HepG2 (cell line): ENCODE measurements around the gene BAIAP2L1. TPM values are rescaled to one million over a fixed set of nuclear protein-coding genes. Genes with fewer than 3 reads are reported as not detected.
A peak's percentile ranks its signal among the peaks of the same experiment; 100 is the strongest.

Experiments
- ADNP ChIP-seq: sonication (generic); formaldehyde crosslinking; IDR thresholded peaks from 2 replicates; pipeline ENCODE4 v1.4.0; 2020; ENCODE audit warnings: missing genetic modification reagents
- BHLHE40 ChIP-seq: IDR thresholded peaks from 2 replicates; pipeline ENCODE4 v1.6.1; 2011; ENCODE audit warnings: low read length, improper control_type of control experiment
- E2F5 ChIP-seq: sonication (generic); formaldehyde crosslinking; conservative IDR thresholded peaks from 2 replicates; pipeline ENCODE4 v1.4.0; 2020; ENCODE audit warnings: missing genetic modification reagents
- FOXO1 ChIP-seq: sonication (generic); formaldehyde crosslinking; IDR thresholded peaks from 2 replicates; pipeline ENCODE4 v1.4.0; 2020; ENCODE audit warnings: missing genetic modification reagents
- GATAD2A ChIP-seq: IDR thresholded peaks from 2 replicates; pipeline ENCODE4 v1.6.1; 2016
- GTF2F1 ChIP-seq: fragments of 150-350 bp; IDR thresholded peaks from 2 replicates; pipeline ENCODE4 v1.6.1; 2014; ENCODE audit warnings: low read length
- JDP2 ChIP-seq: sonication (generic); formaldehyde crosslinking; IDR thresholded peaks from 2 replicates; pipeline ENCODE4 v1.8.1; 2022; ENCODE audit warnings: missing genetic modification reagents, borderline replicate concordance
- NR1H2 ChIP-seq: sonication (generic); formaldehyde crosslinking; IDR thresholded peaks from 2 replicates; pipeline ENCODE4 v1.8.1; 2022; ENCODE audit warnings: low read depth, missing genetic modification reagents, borderline replicate concordance
- NRL ChIP-seq: sonication (generic); formaldehyde crosslinking; IDR thresholded peaks from 2 replicates; pipeline ENCODE4 v1.5.0; 2020; ENCODE audit warnings: missing genetic modification reagents, mild to moderate bottlenecking, moderate library complexity, borderline replicate concordance
- POLR2AphosphoS5 ChIP-seq: IDR thresholded peaks from 2 replicates; pipeline ENCODE4 v1.6.1; 2012; ENCODE audit warnings: low read depth, low read length
- REPIN1 ChIP-seq: sonication (generic); formaldehyde crosslinking; IDR thresholded peaks from 2 replicates; pipeline ENCODE4 v1.8.0; 2022; ENCODE audit warnings: missing genetic modification reagents, low read depth, mild to moderate bottlenecking, borderline replicate concordance
- SAP130 ChIP-seq: IDR thresholded peaks from 2 replicates; pipeline ENCODE4 v1.6.1; 2016; ENCODE audit warnings: low read depth
- ZEB1 ChIP-seq: IDR thresholded peaks from 2 replicates; pipeline ENCODE4 v1.6.1; 2012; ENCODE audit warnings: mild to moderate bottlenecking, low read depth, inconsistent platforms; ENCODE audit not compliant: insufficient replicate concordance
- ZNF331 ChIP-seq: sonication (generic); formaldehyde crosslinking; IDR thresholded peaks from 2 replicates; pipeline ENCODE4 v1.4.0; 2020; ENCODE audit warnings: missing genetic modification reagents
- ZNF460 ChIP-seq: sonication (generic); formaldehyde crosslinking; IDR thresholded peaks from 2 replicates; pipeline ENCODE4 v1.5.1; 2020; ENCODE audit warnings: missing genetic modification reagents, mild to moderate bottlenecking, borderline replicate concordance
- ZNF598 ChIP-seq: sonication (generic); formaldehyde crosslinking; IDR thresholded peaks from 2 replicates; pipeline ENCODE4 v1.5.1; 2020; ENCODE audit warnings: mild to moderate bottlenecking, missing genetic modification reagents, borderline replicate concordance
- ZNF747 ChIP-seq: sonication (generic); formaldehyde crosslinking; IDR thresholded peaks from 2 replicates; pipeline ENCODE4 v1.8.1; 2023; ENCODE audit warnings: missing genetic modification reagents, mild to moderate bottlenecking, borderline replicate concordance
- ZNF773 ChIP-seq: sonication (generic); formaldehyde crosslinking; IDR thresholded peaks from 2 replicates; pipeline ENCODE4 v1.4.0; 2020; ENCODE audit warnings: missing genetic modification reagents, borderline replicate concordance
- polyA plus RNA-seq, 8 experiments: library from polyadenylated mRNA; depleted of rRNA in 3 of 8; stranded (reverse) in 7 of 8; unstranded in 1 of 8; fragments of >200 nt; fragmentation: Illumina TruSeq in 4 of 8; extraction: Trizol in 4 of 8; gene quantifications; 2 replicates each; pipeline versions ENCODE4 v1.2.1 to v1.2.3, GENCODE V29; 2011 to 2016; ENCODE audit warnings: low read depth in 4 of 8, missing spikeins in 1 of 8, mixed read lengths in 1 of 8; ENCODE audit not compliant: insufficient read depth in 1 of 8
- total RNA-seq, 5 experiments: library from RNA; depleted of rRNA; stranded (reverse); fragments of >200 nt; fragmentation: Illumina TruSeq; extraction: Trizol; gene quantifications; 2 replicates each; pipeline ENCODE4 v1.2.3, GENCODE V29; 2016; ENCODE audit warnings: low read depth in 1 of 5
- TF ChIP-seq, protein P1 (sequence below): sonication (generic); formaldehyde crosslinking; IDR thresholded peaks from 2 replicates; pipeline ENCODE4 v1.4.0; 2020; ENCODE audit warnings: mild to moderate bottlenecking, missing genetic modification reagents
- TF ChIP-seq, protein P2 (sequence below): sonication (generic); IDR thresholded peaks from 2 replicates; pipeline ENCODE4 v1.6.1; 2016; ENCODE audit warnings: low read depth, borderline replicate concordance
- TF ChIP-seq, protein P3 (sequence below): sonication (generic); formaldehyde crosslinking; IDR thresholded peaks from 2 replicates; pipeline ENCODE4 v1.4.0; 2020; ENCODE audit warnings: mild to moderate bottlenecking, low read depth, missing genetic modification reagents

BAIAP2L1 gene
- total and polyA plus RNA-seq, 2 of the 13 experiments (the other 11 are each of a cell fraction or from before 2014, with no cell fraction given), result 13.0 to 21.5 TPM

- TF ChIP-seq POLR2AphosphoS5, result peak; percentile 89
- TF ChIP-seq JDP2 (CRISPR knock-in tag), result no peak
- peak; percentile 33; the same call in 1 of the 2 replicates for TF ChIP-seq REPIN1
- no peak; the same call in 1 of the 2 replicates for TF ChIP-seq BHLHE40
- 0 out of 2 replicates have a peak, but pooled peaks have one; percentile 37 for TF ChIP-seq ZNF747 (CRISPR knock-in tag)
- peak; percentile 69; the same call in 1 of the 2 replicates for TF ChIP-seq NRL (CRISPR knock-in tag)
- TF ChIP-seq, protein P1, sequence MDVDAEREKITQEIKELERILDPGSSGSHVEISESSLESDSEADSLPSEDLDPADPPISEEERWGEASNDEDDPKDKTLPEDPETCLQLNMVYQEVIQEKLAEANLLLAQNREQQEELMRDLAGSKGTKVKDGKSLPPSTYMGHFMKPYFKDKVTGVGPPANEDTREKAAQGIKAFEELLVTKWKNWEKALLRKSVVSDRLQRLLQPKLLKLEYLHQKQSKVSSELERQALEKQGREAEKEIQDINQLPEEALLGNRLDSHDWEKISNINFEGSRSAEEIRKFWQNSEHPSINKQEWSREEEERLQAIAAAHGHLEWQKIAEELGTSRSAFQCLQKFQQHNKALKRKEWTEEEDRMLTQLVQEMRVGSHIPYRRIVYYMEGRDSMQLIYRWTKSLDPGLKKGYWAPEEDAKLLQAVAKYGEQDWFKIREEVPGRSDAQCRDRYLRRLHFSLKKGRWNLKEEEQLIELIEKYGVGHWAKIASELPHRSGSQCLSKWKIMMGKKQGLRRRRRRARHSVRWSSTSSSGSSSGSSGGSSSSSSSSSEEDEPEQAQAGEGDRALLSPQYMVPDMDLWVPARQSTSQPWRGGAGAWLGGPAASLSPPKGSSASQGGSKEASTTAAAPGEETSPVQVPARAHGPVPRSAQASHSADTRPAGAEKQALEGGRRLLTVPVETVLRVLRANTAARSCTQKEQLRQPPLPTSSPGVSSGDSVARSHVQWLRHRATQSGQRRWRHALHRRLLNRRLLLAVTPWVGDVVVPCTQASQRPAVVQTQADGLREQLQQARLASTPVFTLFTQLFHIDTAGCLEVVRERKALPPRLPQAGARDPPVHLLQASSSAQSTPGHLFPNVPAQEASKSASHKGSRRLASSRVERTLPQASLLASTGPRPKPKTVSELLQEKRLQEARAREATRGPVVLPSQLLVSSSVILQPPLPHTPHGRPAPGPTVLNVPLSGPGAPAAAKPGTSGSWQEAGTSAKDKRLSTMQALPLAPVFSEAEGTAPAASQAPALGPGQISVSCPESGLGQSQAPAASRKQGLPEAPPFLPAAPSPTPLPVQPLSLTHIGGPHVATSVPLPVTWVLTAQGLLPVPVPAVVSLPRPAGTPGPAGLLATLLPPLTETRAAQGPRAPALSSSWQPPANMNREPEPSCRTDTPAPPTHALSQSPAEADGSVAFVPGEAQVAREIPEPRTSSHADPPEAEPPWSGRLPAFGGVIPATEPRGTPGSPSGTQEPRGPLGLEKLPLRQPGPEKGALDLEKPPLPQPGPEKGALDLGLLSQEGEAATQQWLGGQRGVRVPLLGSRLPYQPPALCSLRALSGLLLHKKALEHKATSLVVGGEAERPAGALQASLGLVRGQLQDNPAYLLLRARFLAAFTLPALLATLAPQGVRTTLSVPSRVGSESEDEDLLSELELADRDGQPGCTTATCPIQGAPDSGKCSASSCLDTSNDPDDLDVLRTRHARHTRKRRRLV (CRISPR knock-in tag), result no peak
- TF ChIP-seq, protein P2, sequence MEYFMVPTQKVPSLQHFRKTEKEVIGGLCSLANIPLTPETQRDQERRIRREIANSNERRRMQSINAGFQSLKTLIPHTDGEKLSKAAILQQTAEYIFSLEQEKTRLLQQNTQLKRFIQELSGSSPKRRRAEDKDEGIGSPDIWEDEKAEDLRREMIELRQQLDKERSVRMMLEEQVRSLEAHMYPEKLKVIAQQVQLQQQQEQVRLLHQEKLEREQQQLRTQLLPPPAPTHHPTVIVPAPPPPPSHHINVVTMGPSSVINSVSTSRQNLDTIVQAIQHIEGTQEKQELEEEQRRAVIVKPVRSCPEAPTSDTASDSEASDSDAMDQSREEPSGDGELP, result peak; percentile 31; the same call in 1 of the 2 replicates
- TF ChIP-seq ZNF598 (CRISPR knock-in tag), result no peak; the same call in 1 of the 2 replicates
- no peak for TF ChIP-seq ZEB1
- TF ChIP-seq FOXO1 (CRISPR knock-in tag), result 0 out of 2 replicates have a peak, but pooled peaks have one; percentile 11
- no peak for TF ChIP-seq GTF2F1
- TF ChIP-seq E2F5 (CRISPR knock-in tag), result no peak
- TF ChIP-seq ZNF331, result no peak; the same call in 1 of the 2 replicates
- peak; percentile 33; the same call in 1 of the 2 replicates for TF ChIP-seq GATAD2A
- TF ChIP-seq ZNF460 (CRISPR knock-in tag), result no peak
- peak; percentile 86 for TF ChIP-seq SAP130 (CRISPR knock-in tag)
- TF ChIP-seq, protein P3, sequence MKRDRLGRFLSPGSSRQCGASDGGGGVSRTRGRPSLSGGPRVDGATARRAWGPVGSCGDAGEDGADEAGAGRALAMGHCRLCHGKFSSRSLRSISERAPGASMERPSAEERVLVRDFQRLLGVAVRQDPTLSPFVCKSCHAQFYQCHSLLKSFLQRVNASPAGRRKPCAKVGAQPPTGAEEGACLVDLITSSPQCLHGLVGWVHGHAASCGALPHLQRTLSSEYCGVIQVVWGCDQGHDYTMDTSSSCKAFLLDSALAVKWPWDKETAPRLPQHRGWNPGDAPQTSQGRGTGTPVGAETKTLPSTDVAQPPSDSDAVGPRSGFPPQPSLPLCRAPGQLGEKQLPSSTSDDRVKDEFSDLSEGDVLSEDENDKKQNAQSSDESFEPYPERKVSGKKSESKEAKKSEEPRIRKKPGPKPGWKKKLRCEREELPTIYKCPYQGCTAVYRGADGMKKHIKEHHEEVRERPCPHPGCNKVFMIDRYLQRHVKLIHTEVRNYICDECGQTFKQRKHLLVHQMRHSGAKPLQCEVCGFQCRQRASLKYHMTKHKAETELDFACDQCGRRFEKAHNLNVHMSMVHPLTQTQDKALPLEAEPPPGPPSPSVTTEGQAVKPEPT (CRISPR knock-in tag), result no peak
- no peak for TF ChIP-seq ADNP (CRISPR knock-in tag)
- no peak for TF ChIP-seq ZNF773 (CRISPR knock-in tag)
- TF ChIP-seq NR1H2 (CRISPR knock-in tag), result no peak
Measured at GRCh38 chr7:98280791-98281756, 119.8 kb downstream of the BAIAP2L1 start, which contains the start of gene BRI3 (continued).
